Fibroblast of lung (primary cell): ENCODE results near the gene LZTS2.

Experiments used
- EZH2 ChIP-seq: IDR thresholded peaks from 2 replicates; pipeline ENCODE4 v1.5.1; 2012; ENCODE audit warnings: low read length, control low read depth, mild to moderate bottlenecking; ENCODE audit errors: missing control alignments
- TF ChIP-seq, protein P1 (sequence below), 2 donors: IDR thresholded peaks in 1 of 2; conservative IDR thresholded peaks in 1 of 2; 1 replicate in 1 of 2; 2 replicates in 1 of 2; pipeline ENCODE4 v1.5.1; 2011 to 2012; ENCODE audit warnings: low read length in 2 of 2, control low read depth in 1 of 2, inconsistent platforms in 1 of 2, low read depth in 1 of 2, mild to moderate bottlenecking in 1 of 2

DNA sequence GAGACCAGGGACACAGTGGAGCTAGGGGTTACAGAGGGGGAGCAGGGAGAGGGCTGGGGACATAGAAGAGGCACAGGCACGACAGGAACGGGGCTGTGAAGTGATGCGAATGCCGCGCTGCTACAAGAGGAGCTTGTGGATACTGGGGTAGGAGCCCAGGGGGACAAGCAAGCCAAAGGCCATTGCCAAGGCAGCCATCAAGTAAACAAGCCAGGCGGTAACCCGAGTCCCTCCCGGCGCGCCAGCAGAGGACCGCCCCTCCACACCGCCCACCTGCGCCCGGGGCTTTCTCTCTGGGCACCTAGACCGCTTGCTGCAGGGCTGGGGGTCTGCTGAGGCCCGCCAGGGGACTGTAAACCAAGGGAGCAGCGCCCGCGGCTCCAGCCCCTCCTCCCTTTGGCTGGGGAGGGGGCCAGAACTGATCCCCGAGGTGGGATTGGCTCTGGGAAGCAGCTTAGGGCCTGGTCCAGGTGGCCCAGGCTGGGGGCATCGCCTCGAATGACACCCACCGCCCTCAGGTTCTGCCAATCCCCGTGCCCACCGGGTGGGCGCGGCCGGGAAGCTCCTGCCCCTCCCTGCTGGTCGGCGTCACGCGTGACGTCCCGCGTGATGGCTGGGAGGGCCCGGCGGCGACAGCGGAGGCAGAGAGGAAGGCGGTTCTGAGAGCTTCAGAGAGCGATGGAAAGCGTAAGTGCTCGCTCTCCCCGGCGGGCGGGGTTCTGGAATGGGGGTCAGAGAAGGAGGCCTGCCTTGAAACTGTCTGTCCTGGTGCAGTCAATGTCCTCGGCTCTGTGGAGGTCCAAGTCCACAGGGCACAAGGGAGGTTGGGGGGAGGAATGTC is 32.4 kb downstream of the LZTS2 start:
- TF ChIP-seq, protein P1, sequence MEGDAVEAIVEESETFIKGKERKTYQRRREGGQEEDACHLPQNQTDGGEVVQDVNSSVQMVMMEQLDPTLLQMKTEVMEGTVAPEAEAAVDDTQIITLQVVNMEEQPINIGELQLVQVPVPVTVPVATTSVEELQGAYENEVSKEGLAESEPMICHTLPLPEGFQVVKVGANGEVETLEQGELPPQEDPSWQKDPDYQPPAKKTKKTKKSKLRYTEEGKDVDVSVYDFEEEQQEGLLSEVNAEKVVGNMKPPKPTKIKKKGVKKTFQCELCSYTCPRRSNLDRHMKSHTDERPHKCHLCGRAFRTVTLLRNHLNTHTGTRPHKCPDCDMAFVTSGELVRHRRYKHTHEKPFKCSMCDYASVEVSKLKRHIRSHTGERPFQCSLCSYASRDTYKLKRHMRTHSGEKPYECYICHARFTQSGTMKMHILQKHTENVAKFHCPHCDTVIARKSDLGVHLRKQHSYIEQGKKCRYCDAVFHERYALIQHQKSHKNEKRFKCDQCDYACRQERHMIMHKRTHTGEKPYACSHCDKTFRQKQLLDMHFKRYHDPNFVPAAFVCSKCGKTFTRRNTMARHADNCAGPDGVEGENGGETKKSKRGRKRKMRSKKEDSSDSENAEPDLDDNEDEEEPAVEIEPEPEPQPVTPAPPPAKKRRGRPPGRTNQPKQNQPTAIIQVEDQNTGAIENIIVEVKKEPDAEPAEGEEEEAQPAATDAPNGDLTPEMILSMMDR (conservative IDR thresholded peaks at IDR 0.05 in 1 of 2, IDR thresholded peaks at IDR 0.05 in 1 of 2; ENCODE audit: low read depth in 1 of 2, low read length in 2 of 2): no peak
- TF ChIP-seq EZH2: no peak
